Neutrophil (primary cell): ENCODE results near the gene OR5M3.

ENCODE experiments used
- H3K27ac ChIP-seq: fragments of 200-600 bp; sonication (generic); 2 replicates; pipeline ENCODE4 v1.5.1; 2016; ENCODE audit warnings: mild to moderate bottlenecking, moderate library complexity
- H3K27me3 ChIP-seq: fragments of 200-600 bp; sonication (generic); 2 replicates; pipeline ENCODE4 v1.6.0; 2016; ENCODE audit warnings: mild to moderate bottlenecking
- H3K36me3 ChIP-seq: fragments of 200-600 bp; sonication (generic); 2 replicates; pipeline ENCODE4 v1.5.1; 2017
- H3K4me1 ChIP-seq, 2 experiments: fragments of 200-600 bp in 1 of 2; sonication (generic) in 1 of 2; 1 replicate in 1 of 2; 2 replicates in 1 of 2; pipeline versions ENCODE4 v1.5.1 to v1.6.1; 2013 to 2016; ENCODE audit warnings: low read depth in 1 of 2, low read length in 1 of 2, mild to moderate bottlenecking in 1 of 2, moderate library complexity in 1 of 2; ENCODE audit not compliant: control insufficient read depth in 1 of 2, insufficient read depth in 1 of 2
- H3K4me3 ChIP-seq, 2 experiments: fragments of 200-600 bp in 1 of 2; sonication (generic) in 1 of 2; 1 replicate in 1 of 2; 2 replicates in 1 of 2; pipeline ENCODE4 v1.5.1; 2013 to 2016; ENCODE audit warnings: low read depth in 1 of 2, low read length in 1 of 2, mild to moderate bottlenecking in 1 of 2, moderate library complexity in 1 of 2
- H3K9me3 ChIP-seq: fragments of 200-600 bp; sonication (generic); 2 replicates; pipeline ENCODE4 v1.5.1; 2016
- CTCF ChIP-seq: fragments of 200-600 bp; sonication (generic); IDR thresholded peaks from 2 replicates; pipeline ENCODE4 v1.5.1; 2016; ENCODE audit warnings: antibody characterized with exemption

OR5M3 gene

GRCh38 chr11:56473252-56473651 lies at the start of gene OR5M3:
TSS of gene OR5M3 (minus strand) at chr11:56473352. CDS start at chr11:56470497, 2,855 bp downstream.
- Histone ChIP-seq H3K4me1 (no peaks in the 10 kb centered on the region), H3K36me3 (no peaks in the 10 kb centered on the region), H3K9me3 (no peaks in the 10 kb centered on the region), H3K4me3 (no peak within 1 kb of the TSS), H3K27ac (no peak within 1 kb of the TSS), H3K27me3 (no peaks in the 10 kb centered on the region)
- no peak for TF ChIP-seq CTCF

- no peak overlapping the region for H3K4me3 ChIP-seq
- no peak overlapping the region for H3K27ac ChIP-seq
- H3K27me3 ChIP-seq: no peaks in the 10 kb centered on the region
- no peaks in the 10 kb centered on the region for H3K36me3 ChIP-seq
- no peaks in the 10 kb centered on the region for H3K9me3 ChIP-seq
- no peaks in the 10 kb centered on the region for H3K4me1 ChIP-seq
- TF ChIP-seq CTCF: no peak
Observed at GRCh38 chr11:56522008-56522407, 48.9 kb upstream of the OR5M3 start.

- no peaks in the 10 kb centered on the region for H3K4me1 ChIP-seq
- TF ChIP-seq CTCF: no peak
Observed at GRCh38 chr11:56513280-56513679, 40.1 kb upstream of the OR5M3 start.

GRCh38 chr11:56509439-56509838 lies 36.3 kb upstream of the OR5M3 start:
- Histone ChIP-seq H3K4me1 (no peaks in the 10 kb centered on the region), H3K27me3 (no peaks in the 10 kb centered on the region), H3K9me3 (no peaks in the 10 kb centered on the region), H3K4me3 (no peak overlapping the region), H3K36me3 (no peaks in the 10 kb centered on the region), H3K27ac (no peak overlapping the region)
- no peak for TF ChIP-seq CTCF

More at GRCh38 chr11:56513280-56513679, 40.1 kb upstream of the OR5M3 start:
- H3K27me3 ChIP-seq: no peaks in the 10 kb centered on the region
- no peak overlapping the region for H3K27ac ChIP-seq
- no peak overlapping the region for H3K4me3 ChIP-seq
- no peaks in the 10 kb centered on the region for H3K36me3 ChIP-seq
- no peaks in the 10 kb centered on the region for H3K9me3 ChIP-seq

- no peak for TF ChIP-seq CTCF
- Histone ChIP-seq H3K4me1 (no peaks in the 10 kb centered on the region), H3K9me3 (no peaks in the 10 kb centered on the region), H3K27ac (no peak overlapping the region), H3K4me3 (no peak overlapping the region), H3K36me3 (no peaks in the 10 kb centered on the region), H3K27me3 (no peaks in the 10 kb centered on the region)
Observed at GRCh38 chr11:56497010-56497409, 23.9 kb upstream of the OR5M3 start.

- no peaks in the 10 kb centered on the region for H3K9me3 ChIP-seq
- H3K4me3 ChIP-seq: no peak overlapping the region
- no peaks in the 10 kb centered on the region for H3K27me3 ChIP-seq
- no peaks in the 10 kb centered on the region for H3K4me1 ChIP-seq
- no peak overlapping the region for H3K27ac ChIP-seq
- H3K36me3 ChIP-seq: no peaks in the 10 kb centered on the region
- TF ChIP-seq CTCF: no peak
Observed at GRCh38 chr11:56495117-56495516, 22.0 kb upstream of the OR5M3 start.
